ENCODE results near the gene CYP46A1. TPM values are rescaled to one million over a fixed set of nuclear protein-coding genes. Genes with fewer than 3 reads are reported as not detected.

CYP46A1 gene
- total RNA-seq (0.82 TPM), polyA plus RNA-seq (ENCODE audit: insufficient read depth, low read depth, low replicate concordance) (2.5 TPM)
- long read RNA-seq, donor 1: 0 reads
- long read RNA-seq, donor 2: 0 reads
- long read RNA-seq, donor 3: 0 reads
- long read RNA-seq, donor 4: 0 reads
- long read RNA-seq, donor 5: 0 reads
- long read RNA-seq, donor 6: 0 reads
- long read RNA-seq, donor 7, partial matches to known transcripts: 1 of 2 reads
- long read RNA-seq, donor 7, other reads (novel, unspliced or antisense): 1 of 2 reads
- long read RNA-seq, donor 8: 0 reads
- long read RNA-seq, donor 9: 0 reads
- long read RNA-seq, donor 10: 0 reads

DNA sequence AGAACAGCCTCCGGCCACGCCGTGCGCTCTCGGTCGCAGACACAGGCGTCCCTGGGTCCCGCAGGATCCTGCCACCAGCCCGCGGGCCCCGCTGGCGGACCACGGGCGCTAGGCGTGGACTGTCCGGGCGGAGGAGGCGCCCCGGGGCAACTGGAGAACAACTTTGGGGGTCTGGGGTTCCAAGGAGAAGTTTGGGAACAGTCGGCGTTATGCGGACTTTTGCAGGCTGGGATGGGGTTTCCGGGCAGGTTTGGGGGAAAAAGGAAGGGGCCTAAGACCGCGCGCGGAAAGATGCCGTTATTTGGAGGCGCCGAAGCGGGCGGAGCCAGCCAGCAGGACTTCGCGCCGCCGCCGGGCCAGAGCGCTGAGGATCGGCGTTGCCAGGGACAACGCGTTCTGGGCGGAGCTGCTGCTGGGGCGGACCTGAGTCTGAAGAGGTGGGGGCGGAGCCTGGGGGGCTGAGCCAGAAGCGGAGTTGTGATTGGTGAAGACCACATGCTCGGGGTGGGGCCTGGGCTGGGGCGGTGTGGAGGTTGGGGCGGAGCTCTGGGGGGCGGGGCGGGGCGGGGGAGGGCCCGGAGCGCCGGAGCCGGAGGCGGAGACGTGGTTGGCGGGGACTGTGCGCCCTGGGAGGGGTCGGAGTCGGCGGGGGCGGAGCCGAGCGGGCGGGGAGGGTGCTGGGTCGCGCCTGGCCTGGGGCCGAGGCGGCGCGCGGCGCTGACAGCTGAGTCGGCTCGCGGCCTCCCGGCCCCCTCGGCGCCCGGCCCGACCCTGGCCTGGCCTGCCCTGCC, at the start of gene CYP46A1:
CYP46A1 (plus strand) TSS at position 680 of the 791 bp plus-strand sequence. CDS start 120 bp downstream, outside the sequence.
- peak; percentile 100 for DNase-seq
- Histone ChIP-seq H3K36me3 (ENCODE audit: control insufficient read depth in 2 of 3, insufficient read depth in 3 of 3, low read length in 3 of 3) (no peaks in the 10 kb centered on the region), H3K9me3 (ENCODE audit: control insufficient read depth in 2 of 3, insufficient read depth in 1 of 3, low read length in 3 of 3) (no peaks in the 10 kb centered on the region), H3K4me3 (ENCODE audit: low read length in 3 of 3) (peak within 1 kb of the TSS; percentile 57 to 73 (median 71)), H3K4me1 (ENCODE audit: control insufficient read depth in 2 of 3, insufficient read depth in 2 of 3, low read depth in 1 of 3, low read length in 3 of 3) (peaks cover 0 to 10% (median 3%) of the 10 kb centered on the region in 3 donors), H3K27me3 (ENCODE audit: control insufficient read depth, insufficient read depth, low read length) (no peaks in the 10 kb centered on the region), H3K27ac (ENCODE audit: low read depth in 2 of 2, low read length in 2 of 2) (peak within 1 kb of the TSS; percentile 43 to 57), H3K9ac (ENCODE audit: low read length in 3 of 3) (peak within 1 kb of the TSS; percentile 47 to 85 (median 77))
- intact Hi-C loops (cut with DNase I): no loop called here
- TF ChIP-seq, protein P1, sequence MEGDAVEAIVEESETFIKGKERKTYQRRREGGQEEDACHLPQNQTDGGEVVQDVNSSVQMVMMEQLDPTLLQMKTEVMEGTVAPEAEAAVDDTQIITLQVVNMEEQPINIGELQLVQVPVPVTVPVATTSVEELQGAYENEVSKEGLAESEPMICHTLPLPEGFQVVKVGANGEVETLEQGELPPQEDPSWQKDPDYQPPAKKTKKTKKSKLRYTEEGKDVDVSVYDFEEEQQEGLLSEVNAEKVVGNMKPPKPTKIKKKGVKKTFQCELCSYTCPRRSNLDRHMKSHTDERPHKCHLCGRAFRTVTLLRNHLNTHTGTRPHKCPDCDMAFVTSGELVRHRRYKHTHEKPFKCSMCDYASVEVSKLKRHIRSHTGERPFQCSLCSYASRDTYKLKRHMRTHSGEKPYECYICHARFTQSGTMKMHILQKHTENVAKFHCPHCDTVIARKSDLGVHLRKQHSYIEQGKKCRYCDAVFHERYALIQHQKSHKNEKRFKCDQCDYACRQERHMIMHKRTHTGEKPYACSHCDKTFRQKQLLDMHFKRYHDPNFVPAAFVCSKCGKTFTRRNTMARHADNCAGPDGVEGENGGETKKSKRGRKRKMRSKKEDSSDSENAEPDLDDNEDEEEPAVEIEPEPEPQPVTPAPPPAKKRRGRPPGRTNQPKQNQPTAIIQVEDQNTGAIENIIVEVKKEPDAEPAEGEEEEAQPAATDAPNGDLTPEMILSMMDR (IDR thresholded peaks at IDR 0.05; ENCODE audit: borderline replicate concordance, extremely low read depth, insufficient read depth): no peak
- peak; percentile 63 for FAIRE-seq

DNA sequence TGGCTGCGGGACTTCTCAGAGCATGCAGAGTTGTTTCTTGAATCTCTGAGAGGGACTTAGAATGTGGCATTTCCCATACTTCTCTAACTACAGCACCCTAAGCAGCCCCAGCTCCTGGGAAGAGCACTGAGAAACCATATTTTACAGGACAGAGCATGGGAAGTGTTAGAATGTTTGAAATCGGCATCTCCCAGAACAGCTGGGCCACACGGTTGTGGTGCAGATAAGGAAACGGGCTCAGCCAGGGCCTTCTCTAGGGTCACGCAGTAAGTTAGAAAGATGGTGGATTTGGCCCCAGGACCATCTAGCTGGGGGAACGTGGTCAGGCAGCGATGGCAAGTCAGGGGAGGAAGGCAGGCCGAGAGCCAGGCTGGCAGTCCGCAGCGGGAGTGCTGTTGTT, 49.7 kb upstream of the CYP46A1 start:
- Histone ChIP-seq H3K4me3 (ENCODE audit: low read length in 3 of 3) (no peak overlapping the region), H3K9ac (ENCODE audit: low read length in 3 of 3) (no peak overlapping the region), H3K4me1 (ENCODE audit: control insufficient read depth in 2 of 3, insufficient read depth in 2 of 3, low read depth in 1 of 3, low read length in 3 of 3) (no peaks in the 10 kb centered on the region), H3K9me3 (ENCODE audit: control insufficient read depth in 2 of 3, insufficient read depth in 1 of 3, low read length in 3 of 3) (no peaks in the 10 kb centered on the region), H3K27me3 (ENCODE audit: control insufficient read depth, insufficient read depth, low read length) (no peaks in the 10 kb centered on the region), H3K27ac (ENCODE audit: low read depth in 2 of 2, low read length in 2 of 2) (no peak overlapping the region), H3K36me3 (ENCODE audit: control insufficient read depth in 2 of 3, insufficient read depth in 3 of 3, low read length in 3 of 3) (no peaks in the 10 kb centered on the region)
- FAIRE-seq: no peak
- no peak for DNase-seq
- TF ChIP-seq, protein P1 (IDR thresholded peaks at IDR 0.05; ENCODE audit: borderline replicate concordance, extremely low read depth, insufficient read depth): no peak
- intact Hi-C loops (cut with DNase I): no loop called here

DNA sequence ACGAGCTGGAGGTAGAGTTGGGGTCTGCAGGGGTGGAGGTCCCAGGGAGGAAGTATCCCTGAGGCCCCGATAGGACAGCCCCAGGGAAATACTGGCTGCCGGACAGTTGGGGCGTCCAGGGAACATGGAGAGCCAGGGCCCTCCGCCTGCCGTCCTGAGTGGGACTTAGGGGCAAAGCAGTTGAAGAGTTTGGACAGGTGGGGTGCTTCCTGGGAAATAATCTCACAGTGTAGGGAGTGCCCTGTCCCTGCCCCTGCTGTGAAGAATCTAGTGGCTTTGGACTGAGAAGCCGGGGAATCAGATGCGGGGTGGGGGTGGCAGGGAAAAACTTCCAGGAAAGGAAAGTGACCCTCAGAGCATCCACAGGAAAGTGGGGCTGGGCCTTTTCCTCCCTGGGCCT, 49.0 kb upstream of the CYP46A1 start:
- no peak for FAIRE-seq
- no peak for DNase-seq
- TF ChIP-seq, protein P1 (IDR thresholded peaks at IDR 0.05; ENCODE audit: borderline replicate concordance, extremely low read depth, insufficient read depth): no peak
- intact Hi-C loops (cut with DNase I): no loop called here
- Histone ChIP-seq H3K4me1 (ENCODE audit: control insufficient read depth in 2 of 3, insufficient read depth in 2 of 3, low read depth in 1 of 3, low read length in 3 of 3) (no peaks in the 10 kb centered on the region), H3K4me3 (ENCODE audit: low read length in 3 of 3) (no peak overlapping the region), H3K27me3 (ENCODE audit: control insufficient read depth, insufficient read depth, low read length) (no peaks in the 10 kb centered on the region), H3K9me3 (ENCODE audit: control insufficient read depth in 2 of 3, insufficient read depth in 1 of 3, low read length in 3 of 3) (no peaks in the 10 kb centered on the region), H3K36me3 (ENCODE audit: control insufficient read depth in 2 of 3, insufficient read depth in 3 of 3, low read length in 3 of 3) (no peaks in the 10 kb centered on the region), H3K9ac (ENCODE audit: low read length in 3 of 3) (no peak overlapping the region), H3K27ac (ENCODE audit: low read depth in 2 of 2, low read length in 2 of 2) (no peak overlapping the region)
